Measurements from ENCODE around the gene DPYSL4. TPM values are rescaled to one million over a fixed set of nuclear protein-coding genes. Genes with fewer than 3 reads are reported as not detected.

Gene DPYSL4
- total and polyA plus RNA-seq, 4 experiments from 2014 or later, result 0.21 to 1.8 (median 0.41) TPM

GRCh38 chr10:132170561-132171361 is 16.0 kb upstream of the DPYSL4 start:
- no peaks in the 10 kb centered on the region for H3K4me1 ChIP-seq (ENCODE audit: insufficient read depth, low read length)
- ChIA-PET POLR2A (ENCODE audit: partially characterized antibody) (no interaction called here), CTCF (ENCODE audit: partially characterized antibody) (no interaction called here)
- Mint-ChIP-seq H3K27me3 (peaks cover 1 to 4% of the 10 kb centered on the region in 2 donors), H3K36me3 (no peaks in the 10 kb centered on the region), H3K4me3 (no peak overlapping the region), H3K4me1 (peaks cover 4 to 18% (median 7%) of the 10 kb centered on the region in 4 donors), H3K27ac (peak overlapping the region in 2 of 7 donors; percentile 17 to 25), H3K9me3 (no peaks in the 10 kb centered on the region)
- no peak for DNase-seq
- H3K36me3 ChIP-seq (ENCODE audit: insufficient read depth, low read length), result no peaks in the 10 kb centered on the region
- H3K27me3 ChIP-seq (ENCODE audit: insufficient read depth, low read length), result no peaks in the 10 kb centered on the region
- intact Hi-C loops (cut with micrococcal nuclease), result no loop called here
- no peak overlapping the region for H3K27ac ChIP-seq (ENCODE audit: low read depth, low read length)
- H3K4me3 ChIP-seq (ENCODE audit: low read length in 2 of 2), result no peak overlapping the region
- H3K9me3 ChIP-seq (ENCODE audit: control insufficient read depth in 1 of 2, low read length in 2 of 2), result no peaks in the 10 kb centered on the region

- intact Hi-C loops (cut with micrococcal nuclease), result no loop called here
- peaks cover 5% of the 10 kb centered on the region for H3K27me3 ChIP-seq (ENCODE audit: insufficient read depth, low read length)
- Mint-ChIP-seq H3K27me3 (peaks cover 7 to 14% of the 10 kb centered on the region in 2 donors), H3K9me3 (no peaks in the 10 kb centered on the region), H3K4me3 (no peak overlapping the region), H3K27ac (peak overlapping the region in 1 of 7 donors; percentile 91), H3K4me1 (peaks cover 4 to 18% (median 7%) of the 10 kb centered on the region in 4 donors), H3K36me3 (no peaks in the 10 kb centered on the region)
- no peaks in the 10 kb centered on the region for H3K4me1 ChIP-seq (ENCODE audit: insufficient read depth, low read length)
- no peaks in the 10 kb centered on the region for H3K9me3 ChIP-seq (ENCODE audit: control insufficient read depth in 1 of 2, low read length in 2 of 2)
- no peak overlapping the region for H3K4me3 ChIP-seq (ENCODE audit: low read length in 2 of 2)
- no peaks in the 10 kb centered on the region for H3K36me3 ChIP-seq (ENCODE audit: insufficient read depth, low read length)
- CTCF ChIA-PET (ENCODE audit: partially characterized antibody), result no interaction called here
- POLR2A ChIA-PET (ENCODE audit: partially characterized antibody), result no interaction called here
- DNase-seq, result no peak
- no peak overlapping the region for H3K27ac ChIP-seq (ENCODE audit: low read depth, low read length)
These were observed 14.4 kb upstream of the DPYSL4 start for GRCh38 chr10:132172091-132173066.

- H3K27me3 ChIP-seq (ENCODE audit: insufficient read depth, low read length), result peaks cover 5% of the 10 kb centered on the region
- Mint-ChIP-seq H3K36me3 (no peaks in the 10 kb centered on the region), H3K27ac (peak overlapping the region in 6 of 7 donors; percentile 42 to 91 (median 69)), H3K4me1 (peaks cover 4 to 18% (median 7%) of the 10 kb centered on the region in 4 donors), H3K9me3 (no peaks in the 10 kb centered on the region), H3K27me3 (peaks cover 7 to 21% of the 10 kb centered on the region in 2 donors), H3K4me3 (peak overlapping the region in 1 of 8 donors; percentile 10)
- no peaks in the 10 kb centered on the region for H3K4me1 ChIP-seq (ENCODE audit: insufficient read depth, low read length)
- H3K36me3 ChIP-seq (ENCODE audit: insufficient read depth, low read length), result no peaks in the 10 kb centered on the region
- intact Hi-C loops (cut with micrococcal nuclease), result no loop called here
- no peak for DNase-seq
- H3K9me3 ChIP-seq (ENCODE audit: control insufficient read depth in 1 of 2, low read length in 2 of 2), result no peaks in the 10 kb centered on the region
- H3K27ac ChIP-seq (ENCODE audit: low read depth, low read length), result no peak overlapping the region
- ChIA-PET CTCF (ENCODE audit: partially characterized antibody) (no interaction called here), POLR2A (ENCODE audit: partially characterized antibody) (no interaction called here)
- no peak overlapping the region for H3K4me3 ChIP-seq (ENCODE audit: low read length in 2 of 2)
These were observed 13.6 kb upstream of the DPYSL4 start for GRCh38 chr10:132173185-132173584.

- Histone ChIP-seq H3K27ac (ENCODE audit: low read depth, low read length) (no peak overlapping the region), H3K27me3 (ENCODE audit: insufficient read depth, low read length) (peaks cover 10% of the 10 kb centered on the region), H3K4me3 (ENCODE audit: low read length in 2 of 2) (no peak overlapping the region), H3K36me3 (ENCODE audit: insufficient read depth, low read length) (no peaks in the 10 kb centered on the region), H3K4me1 (ENCODE audit: insufficient read depth, low read length) (no peaks in the 10 kb centered on the region), H3K9me3 (ENCODE audit: control insufficient read depth in 1 of 2, low read length in 2 of 2) (no peaks in the 10 kb centered on the region)
- Mint-ChIP-seq H3K4me3 (no peak overlapping the region), H3K9me3 (no peaks in the 10 kb centered on the region), H3K36me3 (no peaks in the 10 kb centered on the region), H3K27ac (peak overlapping the region in 1 of 7 donors; percentile 55), H3K4me1 (peaks cover 4 to 18% (median 7%) of the 10 kb centered on the region in 4 donors), H3K27me3 (peaks cover 8 to 23% of the 10 kb centered on the region in 2 donors)
- POLR2A ChIA-PET (ENCODE audit: partially characterized antibody), result no interaction called here
- CTCF ChIA-PET (ENCODE audit: partially characterized antibody), result no interaction called here
- intact Hi-C loops (cut with micrococcal nuclease), result no loop called here
- no peak for DNase-seq
These were observed 12.5 kb upstream of the DPYSL4 start for GRCh38 chr10:132174237-132174636.

- Histone ChIP-seq H3K27ac (ENCODE audit: low read depth, low read length) (no peak overlapping the region), H3K4me3 (ENCODE audit: low read length in 2 of 2) (no peak overlapping the region), H3K27me3 (ENCODE audit: insufficient read depth, low read length) (peaks cover 10% of the 10 kb centered on the region), H3K4me1 (ENCODE audit: insufficient read depth, low read length) (no peaks in the 10 kb centered on the region), H3K9me3 (ENCODE audit: control insufficient read depth in 1 of 2, low read length in 2 of 2) (no peaks in the 10 kb centered on the region), H3K36me3 (ENCODE audit: insufficient read depth, low read length) (no peaks in the 10 kb centered on the region)
- peaks cover 9 to 23% of the 10 kb centered on the region in 2 donors for H3K27me3 Mint-ChIP-seq
- peaks cover 4 to 18% (median 7%) of the 10 kb centered on the region in 4 donors for H3K4me1 Mint-ChIP-seq
- no peak overlapping the region for H3K27ac Mint-ChIP-seq
- H3K4me3 Mint-ChIP-seq, result no peak overlapping the region
- DNase-seq, result no peak
- ChIA-PET POLR2A (ENCODE audit: partially characterized antibody) (no interaction called here), CTCF (ENCODE audit: partially characterized antibody) (no interaction called here)
- no peaks in the 10 kb centered on the region for H3K9me3 Mint-ChIP-seq
- H3K36me3 Mint-ChIP-seq, result no peaks in the 10 kb centered on the region
- intact Hi-C loops (cut with micrococcal nuclease), result no loop called here
These were observed 11.3 kb upstream of the DPYSL4 start for GRCh38 chr10:132175408-132175807.

GRCh38 chr10:132175907-132176581 is 10.7 kb upstream of the DPYSL4 start:
- intact Hi-C loops (cut with micrococcal nuclease), result no loop called here
- Histone ChIP-seq H3K27me3 (ENCODE audit: insufficient read depth, low read length) (peaks cover 10% of the 10 kb centered on the region), H3K4me1 (ENCODE audit: insufficient read depth, low read length) (no peaks in the 10 kb centered on the region), H3K36me3 (ENCODE audit: insufficient read depth, low read length) (no peaks in the 10 kb centered on the region), H3K4me3 (ENCODE audit: low read length in 2 of 2) (no peak overlapping the region), H3K9me3 (ENCODE audit: control insufficient read depth in 1 of 2, low read length in 2 of 2) (no peaks in the 10 kb centered on the region), H3K27ac (ENCODE audit: low read depth, low read length) (no peak overlapping the region)
- H3K27ac Mint-ChIP-seq, result peak overlapping the region in 1 of 7 donors; percentile 64
- ChIA-PET POLR2A (ENCODE audit: partially characterized antibody) (no interaction called here), CTCF (ENCODE audit: partially characterized antibody) (no interaction called here)
- no peaks in the 10 kb centered on the region for H3K9me3 Mint-ChIP-seq
- DNase-seq, result no peak
- H3K4me3 Mint-ChIP-seq, result no peak overlapping the region
- no peaks in the 10 kb centered on the region for H3K36me3 Mint-ChIP-seq
- peaks cover 9 to 27% of the 10 kb centered on the region in 2 donors for H3K27me3 Mint-ChIP-seq
- peaks cover 4 to 18% (median 8%) of the 10 kb centered on the region in 4 donors for H3K4me1 Mint-ChIP-seq
